Kidney tubule cell (primary cell): ENCODE data around the gene CHST10.

Source experiments
- DNase-seq: peaks from one replicate; pipeline ENCODE4 v3.0.0-alpha.2; 2018; ENCODE audit warnings: low spot score

Gene CHST10

GRCh38 chr2:100416397-100416934 lies 1.0 kb downstream of the CHST10 start:
- DNase-seq: no peak

- no peak for DNase-seq
Measured at GRCh38 chr2:100413571-100413970, 3.9 kb downstream of the CHST10 start.

- no peak for DNase-seq
Measured at GRCh38 chr2:100412881-100413321, 4.6 kb downstream of the CHST10 start.

GRCh38 chr2:100412466-100412865 lies 5.0 kb downstream of the CHST10 start:
- DNase-seq: no peak

GRCh38 chr2:100411841-100412292 lies 5.6 kb downstream of the CHST10 start:
- no peak for DNase-seq

- no peak for DNase-seq
Measured at GRCh38 chr2:100409975-100410647, 7.4 kb downstream of the CHST10 start.

- DNase-seq: no peak
Measured at GRCh38 chr2:100409461-100409860, 8.0 kb downstream of the CHST10 start.

GRCh38 chr2:100408941-100409340 lies 8.5 kb downstream of the CHST10 start:
- no peak for DNase-seq

GRCh38 chr2:100408104-100408503 lies 9.4 kb downstream of the CHST10 start:
- DNase-seq: no peak

GRCh38 chr2:100407563-100407962 lies 9.9 kb downstream of the CHST10 start:
- no peak for DNase-seq

- no peak for DNase-seq
Measured at GRCh38 chr2:100407073-100407472, 10.4 kb downstream of the CHST10 start.

GRCh38 chr2:100406120-100406508 lies 11.4 kb downstream of the CHST10 start:
- DNase-seq: no peak

- no peak for DNase-seq
Measured at GRCh38 chr2:100405403-100406119, 11.9 kb downstream of the CHST10 start.

GRCh38 chr2:100404411-100404810 lies 13.1 kb downstream of the CHST10 start:
- DNase-seq: no peak

- DNase-seq: no peak
Measured at GRCh38 chr2:100403722-100404121, 13.7 kb downstream of the CHST10 start.

- no peak for DNase-seq
Measured at GRCh38 chr2:100401268-100401667, 16.2 kb downstream of the CHST10 start.

- DNase-seq: no peak
Measured at GRCh38 chr2:100399714-100400113, 17.8 kb downstream of the CHST10 start.

GRCh38 chr2:100397976-100398375 lies 19.5 kb downstream of the CHST10 start:
- no peak for DNase-seq

GRCh38 chr2:100397118-100397860 lies 20.2 kb downstream of the CHST10 start:
- peak; percentile 28 for DNase-seq

GRCh38 chr2:100396483-100396882 lies 21.0 kb downstream of the CHST10 start:
- no peak for DNase-seq

GRCh38 chr2:100395532-100396350 lies 21.7 kb downstream of the CHST10 start:
- no peak for DNase-seq
